ENCODE data around the gene FAM193A.
"Not testable (repeated sequence)": the region's sequence is repeated elsewhere in the genome, so short reads cannot be mapped to it uniquely, and the experiment has no call there.

The FAM193A gene

GRCh38 chr4:2714061-2714770 lies 177.8 kb downstream of the FAM193A start:
- Histone ChIP-seq H3K9me3 (ENCODE audit: control insufficient read depth, insufficient read depth, low read depth, low read length) (no peaks in the 10 kb centered on the region), H3K4me3 (ENCODE audit: low read depth, low read length) (no peak overlapping the region), H3K9ac (ENCODE audit: low read length) (no peak overlapping the region), H3K4me1 (ENCODE audit: control insufficient read depth, insufficient read depth, low read length) (no peaks in the 10 kb centered on the region), H3K36me3 (ENCODE audit: control insufficient read depth, insufficient read depth, low read length) (peaks cover 36% of the 10 kb centered on the region), H3K27ac (ENCODE audit: low read depth, low read length) (no peak overlapping the region), H3K27me3 (ENCODE audit: control insufficient read depth, insufficient read depth, low read length) (no peaks in the 10 kb centered on the region)

DNA sequence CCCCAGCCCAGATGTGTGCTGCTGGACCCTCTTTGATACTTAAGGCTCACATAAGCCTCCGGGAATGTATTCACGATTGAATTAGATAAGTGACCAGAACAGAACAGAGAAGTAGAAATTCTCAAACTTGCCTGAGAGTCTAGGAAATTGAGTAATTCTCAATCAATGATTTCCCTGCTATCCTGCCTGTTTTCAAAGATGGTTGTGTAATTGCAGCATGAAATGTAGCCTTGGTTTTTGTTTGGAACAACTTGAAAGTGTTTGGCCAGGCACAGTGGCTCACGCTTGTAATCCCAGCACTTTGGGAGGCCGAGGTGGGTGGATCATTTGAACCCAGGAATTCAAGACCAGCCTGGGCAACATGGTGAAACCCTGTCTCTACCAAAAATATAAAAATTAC lies 178.5 kb downstream of the FAM193A start:
- H3K9ac ChIP-seq (ENCODE audit: low read length) = no peak overlapping the region
- H3K36me3 ChIP-seq (ENCODE audit: control insufficient read depth, insufficient read depth, low read length) = peaks cover 37% of the 10 kb centered on the region
- H3K27ac ChIP-seq (ENCODE audit: low read depth, low read length) = no peak overlapping the region

DNA sequence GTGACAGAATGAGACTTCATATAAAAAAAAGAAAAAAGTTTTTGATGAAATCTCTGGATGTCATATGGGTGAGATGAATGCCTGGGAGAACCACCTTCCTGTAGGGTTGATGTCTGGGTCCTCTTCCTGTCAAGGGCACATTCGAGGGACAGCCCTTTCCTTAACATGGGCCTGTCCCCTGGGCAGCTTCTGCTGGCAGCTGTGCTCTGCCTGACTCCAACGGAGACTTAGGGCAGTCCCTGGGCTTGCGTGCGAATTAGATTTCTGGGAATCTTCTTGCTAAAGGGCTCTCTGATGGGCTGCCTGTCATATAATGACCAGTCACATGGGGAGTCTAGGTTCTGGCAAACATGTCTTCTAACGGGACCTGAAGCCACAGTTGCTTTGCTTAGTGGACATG lies 179.0 kb downstream of the FAM193A start:
- Histone ChIP-seq H3K27me3 (ENCODE audit: control insufficient read depth, insufficient read depth, low read length) (no peaks in the 10 kb centered on the region), H3K27ac (ENCODE audit: low read depth, low read length) (no peak overlapping the region), H3K9ac (ENCODE audit: low read length) (no peak overlapping the region), H3K36me3 (ENCODE audit: control insufficient read depth, insufficient read depth, low read length) (peaks cover 41% of the 10 kb centered on the region), H3K9me3 (ENCODE audit: control insufficient read depth, insufficient read depth, low read depth, low read length) (no peaks in the 10 kb centered on the region), H3K4me1 (ENCODE audit: control insufficient read depth, insufficient read depth, low read length) (no peaks in the 10 kb centered on the region), H3K4me3 (ENCODE audit: low read depth, low read length) (no peak overlapping the region)

More for the DNA sequence above, 178.5 kb downstream of the FAM193A start:
- Histone ChIP-seq H3K4me3 (ENCODE audit: low read depth, low read length) (no peak overlapping the region), H3K4me1 (ENCODE audit: control insufficient read depth, insufficient read depth, low read length) (no peaks in the 10 kb centered on the region), H3K27me3 (ENCODE audit: control insufficient read depth, insufficient read depth, low read length) (no peaks in the 10 kb centered on the region), H3K9me3 (ENCODE audit: control insufficient read depth, insufficient read depth, low read depth, low read length) (no peaks in the 10 kb centered on the region)

DNA sequence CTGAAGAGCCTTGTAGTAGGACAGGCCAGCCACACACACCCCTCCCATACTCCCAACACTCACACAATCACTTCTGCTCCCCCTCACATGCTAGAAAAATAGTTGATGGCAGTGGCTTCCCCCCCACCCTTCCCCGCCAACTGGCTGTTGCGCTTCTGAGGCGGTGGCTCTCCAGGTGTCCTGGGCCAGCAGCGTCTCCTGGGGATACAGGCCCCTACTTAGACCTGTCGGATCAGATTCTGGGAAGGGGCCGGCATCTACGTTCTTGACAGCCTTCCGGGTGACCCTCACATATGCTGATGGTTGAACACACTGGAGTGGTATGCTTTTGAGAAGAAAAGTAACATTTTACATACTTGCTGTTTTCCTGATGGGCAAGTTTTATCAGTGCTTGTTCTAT lies 179.8 kb downstream of the FAM193A start:
- no peaks in the 10 kb centered on the region for H3K27me3 ChIP-seq (ENCODE audit: control insufficient read depth, insufficient read depth, low read length)
- no peaks in the 10 kb centered on the region for H3K4me1 ChIP-seq (ENCODE audit: control insufficient read depth, insufficient read depth, low read length)
- peaks cover 46% of the 10 kb centered on the region for H3K36me3 ChIP-seq (ENCODE audit: control insufficient read depth, insufficient read depth, low read length)

DNA sequence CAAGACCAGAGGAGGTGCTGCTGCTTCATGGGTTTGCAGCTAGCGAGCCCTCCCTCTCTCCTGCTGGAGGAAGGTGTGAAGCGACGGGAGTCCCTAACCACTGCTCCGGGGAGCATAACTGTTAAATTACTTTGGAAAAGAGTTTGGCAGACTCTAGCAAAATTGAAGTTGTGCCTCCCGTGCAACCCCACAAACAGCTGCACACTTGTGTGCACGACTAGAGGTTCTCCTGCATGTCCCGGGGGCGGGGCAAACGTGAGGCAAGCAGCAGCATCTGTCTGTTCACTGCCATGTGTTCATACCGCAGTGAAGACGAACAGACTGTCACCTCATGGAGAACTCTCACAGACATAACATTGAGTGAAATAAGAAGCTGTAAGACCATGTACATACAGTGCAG lies 185.1 kb downstream of the FAM193A start:
- no peaks in the 10 kb centered on the region for H3K27me3 ChIP-seq (ENCODE audit: control insufficient read depth, insufficient read depth, low read length)
- no peak overlapping the region for H3K9ac ChIP-seq (ENCODE audit: low read length)
- H3K4me1 ChIP-seq (ENCODE audit: control insufficient read depth, insufficient read depth, low read length) = no peaks in the 10 kb centered on the region
- no peak overlapping the region for H3K27ac ChIP-seq (ENCODE audit: low read depth, low read length)
- H3K9me3 ChIP-seq (ENCODE audit: control insufficient read depth, insufficient read depth, low read depth, low read length) = no peaks in the 10 kb centered on the region
- peaks cover 40% of the 10 kb centered on the region for H3K36me3 ChIP-seq (ENCODE audit: control insufficient read depth, insufficient read depth, low read length)
- H3K4me3 ChIP-seq (ENCODE audit: low read depth, low read length) = no peak overlapping the region

More for the DNA sequence above, 179.8 kb downstream of the FAM193A start:
- no peak overlapping the region for H3K27ac ChIP-seq (ENCODE audit: low read depth, low read length)
- no peak overlapping the region for H3K9ac ChIP-seq (ENCODE audit: low read length)
- H3K9me3 ChIP-seq (ENCODE audit: control insufficient read depth, insufficient read depth, low read depth, low read length) = no peaks in the 10 kb centered on the region
- H3K4me3 ChIP-seq (ENCODE audit: low read depth, low read length) = no peak overlapping the region

GRCh38 chr4:2722033-2722432 lies 185.6 kb downstream of the FAM193A start:
- Histone ChIP-seq H3K9ac (ENCODE audit: low read length) (no peak overlapping the region), H3K27me3 (ENCODE audit: control insufficient read depth, insufficient read depth, low read length) (no peaks in the 10 kb centered on the region), H3K4me1 (ENCODE audit: control insufficient read depth, insufficient read depth, low read length) (no peaks in the 10 kb centered on the region), H3K9me3 (ENCODE audit: control insufficient read depth, insufficient read depth, low read depth, low read length) (no peaks in the 10 kb centered on the region), H3K36me3 (ENCODE audit: control insufficient read depth, insufficient read depth, low read length) (peaks cover 36% of the 10 kb centered on the region), H3K27ac (ENCODE audit: low read depth, low read length) (no peak overlapping the region), H3K4me3 (ENCODE audit: low read depth, low read length) (no peak overlapping the region)

- Histone ChIP-seq H3K27me3 (ENCODE audit: control insufficient read depth, insufficient read depth, low read length) (no peaks in the 10 kb centered on the region), H3K4me1 (ENCODE audit: control insufficient read depth, insufficient read depth, low read length) (no peaks in the 10 kb centered on the region), H3K9ac (ENCODE audit: low read length) (no peak overlapping the region), H3K27ac (ENCODE audit: low read depth, low read length) (no peak overlapping the region), H3K4me3 (ENCODE audit: low read depth, low read length) (no peak overlapping the region), H3K36me3 (ENCODE audit: control insufficient read depth, insufficient read depth, low read length) (peaks cover 27% of the 10 kb centered on the region), H3K9me3 (ENCODE audit: control insufficient read depth, insufficient read depth, low read depth, low read length) (no peaks in the 10 kb centered on the region)
Observed at GRCh38 chr4:2723751-2724150, 187.3 kb downstream of the FAM193A start.

- no peak overlapping the region for H3K27ac ChIP-seq (ENCODE audit: low read depth, low read length)
- H3K9me3 ChIP-seq (ENCODE audit: control insufficient read depth, insufficient read depth, low read depth, low read length) = no peaks in the 10 kb centered on the region
- H3K36me3 ChIP-seq (ENCODE audit: control insufficient read depth, insufficient read depth, low read length) = peaks cover 27% of the 10 kb centered on the region
- H3K4me1 ChIP-seq (ENCODE audit: control insufficient read depth, insufficient read depth, low read length) = no peaks in the 10 kb centered on the region
- no peak overlapping the region for H3K4me3 ChIP-seq (ENCODE audit: low read depth, low read length)
- no peak overlapping the region for H3K9ac ChIP-seq (ENCODE audit: low read length)
- no peaks in the 10 kb centered on the region for H3K27me3 ChIP-seq (ENCODE audit: control insufficient read depth, insufficient read depth, low read length)
Observed at GRCh38 chr4:2725380-2725779, 188.9 kb downstream of the FAM193A start.

DNA sequence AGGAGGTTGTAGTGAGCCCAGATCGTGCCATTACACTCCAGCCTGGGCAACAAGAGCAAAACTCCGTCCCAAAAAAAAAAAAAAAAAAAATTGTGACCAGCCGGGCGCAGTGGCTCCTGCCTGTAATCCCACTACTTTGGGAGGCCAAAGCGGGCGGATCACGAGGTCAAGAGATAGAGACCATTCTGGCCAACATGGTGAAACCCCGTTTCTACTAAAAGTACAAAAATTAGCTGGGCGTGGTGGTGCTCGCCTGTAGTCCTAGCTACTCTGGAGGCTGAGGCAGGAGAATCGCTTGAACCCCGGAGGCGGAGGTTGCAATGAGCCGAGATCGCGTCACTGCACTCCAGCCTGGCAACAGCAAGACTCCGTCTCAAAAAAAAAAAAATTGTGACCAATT lies 190.4 kb downstream of the FAM193A start:
- not testable (repeated sequence) for H3K27me3 ChIP-seq (ENCODE audit: control insufficient read depth, insufficient read depth, low read length); H3K9me3 ChIP-seq (ENCODE audit: control insufficient read depth, insufficient read depth, low read depth, low read length); H3K9ac ChIP-seq (ENCODE audit: low read length); H3K4me1 ChIP-seq (ENCODE audit: control insufficient read depth, insufficient read depth, low read length); H3K4me3 ChIP-seq (ENCODE audit: low read depth, low read length); H3K27ac ChIP-seq (ENCODE audit: low read depth, low read length)
- peaks cover 23% of the 10 kb centered on the region for H3K36me3 ChIP-seq (ENCODE audit: control insufficient read depth, insufficient read depth, low read length)

DNA sequence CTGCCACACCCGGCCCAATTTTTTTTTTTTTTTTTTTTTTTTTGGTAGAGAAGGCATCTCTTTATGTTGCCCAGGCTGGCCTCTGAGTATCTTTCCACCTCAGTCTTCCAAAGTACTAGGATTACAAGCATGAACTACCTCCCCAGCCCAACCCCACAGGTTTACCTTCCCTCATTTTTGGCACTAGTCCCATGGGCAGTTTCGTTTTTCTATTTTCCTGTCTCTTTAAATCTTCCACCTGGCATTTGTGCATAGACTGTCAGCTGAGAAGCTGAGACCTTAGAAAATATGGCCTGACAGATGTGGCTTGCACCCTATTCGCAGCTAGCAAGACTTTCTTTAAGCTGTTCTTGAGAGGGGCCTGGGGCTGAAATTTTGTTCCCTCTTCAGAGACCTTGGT lies 191.8 kb downstream of the FAM193A start:
- no peaks in the 10 kb centered on the region for H3K9me3 ChIP-seq (ENCODE audit: control insufficient read depth, insufficient read depth, low read depth, low read length)

DNA sequence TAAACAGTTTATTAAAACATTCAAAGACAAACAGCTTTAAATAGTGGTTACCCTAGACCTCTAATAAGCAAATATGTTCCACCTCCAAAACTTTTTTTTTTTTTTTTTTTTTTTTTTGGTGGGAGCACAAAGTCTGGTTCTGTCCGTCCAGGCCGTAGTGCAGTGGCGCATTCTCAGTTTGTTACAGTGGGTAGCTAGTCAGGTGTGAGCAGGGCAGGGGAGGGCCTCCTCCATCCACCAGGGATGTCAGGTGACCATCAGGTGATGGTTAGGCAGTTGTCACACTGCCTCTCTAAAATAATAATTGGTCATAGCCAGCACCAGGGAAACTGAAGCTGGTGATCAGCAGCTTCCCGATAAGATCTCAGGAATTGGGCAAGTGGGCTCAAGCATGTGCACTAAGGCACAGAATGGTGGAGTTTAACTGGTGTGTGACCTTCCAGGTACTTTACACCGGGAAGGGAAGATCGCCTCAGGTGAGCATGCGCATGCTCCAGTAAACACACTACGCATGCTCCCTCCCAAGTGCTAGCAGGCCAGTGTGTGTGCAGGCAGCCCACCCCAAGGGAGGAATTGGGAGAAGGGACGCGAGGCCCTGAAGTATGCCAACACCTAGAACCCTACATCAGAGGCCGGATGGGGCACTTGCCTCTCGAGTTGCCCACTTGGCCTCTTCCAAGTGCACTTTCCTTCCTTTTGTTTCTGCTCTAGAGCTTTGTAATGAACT lies 192.5 kb downstream of the FAM193A start:
- Histone ChIP-seq H3K4me1 (ENCODE audit: control insufficient read depth, insufficient read depth, low read length) (no peaks in the 10 kb centered on the region), H3K27ac (ENCODE audit: low read depth, low read length) (no peak overlapping the region), H3K4me3 (ENCODE audit: low read depth, low read length) (no peak overlapping the region), H3K9me3 (ENCODE audit: control insufficient read depth, insufficient read depth, low read depth, low read length) (no peaks in the 10 kb centered on the region), H3K9ac (ENCODE audit: low read length) (no peak overlapping the region), H3K27me3 (ENCODE audit: control insufficient read depth, insufficient read depth, low read length) (no peaks in the 10 kb centered on the region), H3K36me3 (ENCODE audit: control insufficient read depth, insufficient read depth, low read length) (peaks cover 36% of the 10 kb centered on the region)

More for the DNA sequence above, 191.8 kb downstream of the FAM193A start:
- no peaks in the 10 kb centered on the region for H3K4me1 ChIP-seq (ENCODE audit: control insufficient read depth, insufficient read depth, low read length)
- no peak overlapping the region for H3K4me3 ChIP-seq (ENCODE audit: low read depth, low read length)
- peaks cover 30% of the 10 kb centered on the region for H3K36me3 ChIP-seq (ENCODE audit: control insufficient read depth, insufficient read depth, low read length)
- H3K27me3 ChIP-seq (ENCODE audit: control insufficient read depth, insufficient read depth, low read length) = no peaks in the 10 kb centered on the region
- H3K27ac ChIP-seq (ENCODE audit: low read depth, low read length) = no peak overlapping the region
- H3K9ac ChIP-seq (ENCODE audit: low read length) = no peak overlapping the region

Data from HUES6 (cell line).